ENCODE data around the gene ATP11A.

The ATP11A gene

GRCh38 chr13:112802802-112803195, 113.0 kb downstream of the ATP11A start:
- DNase-seq: no peak

GRCh38 chr13:112803422-112803821, 113.6 kb downstream of the ATP11A start:
- no peak for DNase-seq

GRCh38 chr13:112804374-112804773, 114.5 kb downstream of the ATP11A start:
- DNase-seq: no peak

- DNase-seq: no peak
These were observed 117.2 kb downstream of the ATP11A start for GRCh38 chr13:112806739-112807652.

GRCh38 chr13:112807653-112808376, 118.0 kb downstream of the ATP11A start:
- no peak for DNase-seq

- no peak for DNase-seq
These were observed 118.7 kb downstream of the ATP11A start for GRCh38 chr13:112808377-112809140.

GRCh38 chr13:112809332-112810315, 119.8 kb downstream of the ATP11A start:
- DNase-seq: no peak

- DNase-seq: no peak
These were observed 120.8 kb downstream of the ATP11A start for GRCh38 chr13:112810608-112811007.

- no peak for DNase-seq
These were observed 122.6 kb downstream of the ATP11A start for GRCh38 chr13:112812306-112813055.

- DNase-seq: no peak
These were observed 123.7 kb downstream of the ATP11A start for GRCh38 chr13:112813552-112813951.

GRCh38 chr13:112814905-112815585, 125.2 kb downstream of the ATP11A start:
- no peak for DNase-seq

- DNase-seq: no peak
These were observed 126.0 kb downstream of the ATP11A start for GRCh38 chr13:112815871-112816270.

GRCh38 chr13:112818040-112818697, 128.3 kb downstream of the ATP11A start:
- DNase-seq: no peak

- DNase-seq: no peak
These were observed 128.8 kb downstream of the ATP11A start for GRCh38 chr13:112818698-112819045.

GRCh38 chr13:112819111-112819510, 129.3 kb downstream of the ATP11A start:
- DNase-seq: no peak

- no peak for DNase-seq
These were observed 130.0 kb downstream of the ATP11A start for GRCh38 chr13:112819816-112820215.

- DNase-seq: no peak
These were observed 130.5 kb downstream of the ATP11A start for GRCh38 chr13:112820318-112820717.

- DNase-seq: no peak
These were observed 131.7 kb downstream of the ATP11A start for GRCh38 chr13:112821340-112822055.

GRCh38 chr13:112822851-112823250, 133.0 kb downstream of the ATP11A start:
- DNase-seq: no peak
